ENCODE data around the gene ADAP1. TPM values are rescaled to one million over a fixed set of nuclear protein-coding genes. Genes with fewer than 3 reads are reported as not detected.

ADAP1 gene
- total RNA-seq, 1 experiment from 2014 or later: 34.0 TPM

GRCh38 chr7:902996-903395 lies 51.5 kb downstream of the ADAP1 start:
- intact Hi-C loops (cut with micrococcal nuclease): loop anchor here (10.0 kb wide), 1 partner anchor 162 kb away; no protein-coding TSS in a partner anchor
- H3K79me2 ChIP-seq (ENCODE audit: insufficient read depth, low read length): no peaks in the 10 kb centered on the region
- TF ChIP-seq EZH2 (IDR thresholded peaks at IDR 0.05) (no peak), ZBTB33 (IDR thresholded peaks at IDR 0.05; ENCODE audit: extremely low read depth, insufficient replicate concordance, low read length) (no peak), EGR1 (IDR thresholded peaks at IDR 0.05; ENCODE audit: low read depth) (no peak), CBX3 (IDR thresholded peaks at IDR 0.05; ENCODE audit: low read depth) (no peak), SP1 (IDR thresholded peaks at IDR 0.05; ENCODE audit: low read depth) (no peak), SIN3A (IDR thresholded peaks at IDR 0.05; ENCODE audit: low read depth) (no peak)
- no peak overlapping the region for H3K9ac ChIP-seq (ENCODE audit: low read length)
- no TSS peak for BruUV-seq (replicated peaks)
- H3K27me3 ChIP-seq (ENCODE audit: insufficient read depth, low read length): 0 out of 2 replicates have a peak, but pooled peaks cover 2% of the 10 kb centered on the region
- RAD21 ChIA-PET (ENCODE audit: low non-redundant PET in 1 of 2, low total read pairs in 2 of 2, uncharacterized antibody in 2 of 2, unreplicated experiment in 2 of 2): no interaction called here
- peaks cover 7 to 9% of the 10 kb centered on the region in 2 experiments for H3K4me1 ChIP-seq (ENCODE audit: control insufficient read depth in 1 of 2, insufficient read depth in 2 of 2, low read length in 2 of 2)
- ATAC-seq (no peak), DNase-seq (ENCODE audit: low read depth, low spot score) (no peak)
- H4K20me1 ChIP-seq (ENCODE audit: insufficient read depth): no peaks in the 10 kb centered on the region
- H3K9me2 ChIP-seq (ENCODE audit: insufficient read depth): no peaks in the 10 kb centered on the region
- H3K4me3 ChIP-seq (replicated peaks in 1 of 2; ENCODE audit: low read depth in 1 of 2, low read length in 2 of 2): no peak overlapping the region
- CTCF ChIA-PET: no interaction called here
- POLR2A ChIA-PET: no interaction called here
- H3K27ac ChIP-seq (ENCODE audit: low read depth, low read length): no peak overlapping the region
- H3K36me3 ChIP-seq (ENCODE audit: control insufficient read depth in 1 of 2, insufficient read depth in 2 of 2, low read length in 2 of 2): no peaks in the 10 kb centered on the region
- no peak overlapping the region for H2AFZ ChIP-seq (ENCODE audit: low read depth, low read length, poor library complexity, severe bottlenecking)
- no peak overlapping the region for H3K4me2 ChIP-seq (ENCODE audit: low read length)
- no peaks in the 10 kb centered on the region for H3K9me3 ChIP-seq (ENCODE audit: control insufficient read depth in 1 of 2, insufficient read depth in 1 of 2, low read depth in 1 of 2, low read length in 2 of 2)
